HL-60/S4 treated with retinoic acid at 250 ng/mL for 4 days and 3 days (cell line): ENCODE results near the gene SGMS1.
"Not testable (repeated sequence)": the region's sequence is repeated elsewhere in the genome, so short reads cannot be mapped to it uniquely, and the experiment has no call there.

Experiments used
- in situ Hi-C: fragments of 300-500 bp; cut with MboI; formaldehyde crosslinking; loops from 2 replicates; pipeline ENCODE4 v1.7.0; 2022; ENCODE audit warnings: low sequenced_read_pairs

SGMS1 gene

DNA sequence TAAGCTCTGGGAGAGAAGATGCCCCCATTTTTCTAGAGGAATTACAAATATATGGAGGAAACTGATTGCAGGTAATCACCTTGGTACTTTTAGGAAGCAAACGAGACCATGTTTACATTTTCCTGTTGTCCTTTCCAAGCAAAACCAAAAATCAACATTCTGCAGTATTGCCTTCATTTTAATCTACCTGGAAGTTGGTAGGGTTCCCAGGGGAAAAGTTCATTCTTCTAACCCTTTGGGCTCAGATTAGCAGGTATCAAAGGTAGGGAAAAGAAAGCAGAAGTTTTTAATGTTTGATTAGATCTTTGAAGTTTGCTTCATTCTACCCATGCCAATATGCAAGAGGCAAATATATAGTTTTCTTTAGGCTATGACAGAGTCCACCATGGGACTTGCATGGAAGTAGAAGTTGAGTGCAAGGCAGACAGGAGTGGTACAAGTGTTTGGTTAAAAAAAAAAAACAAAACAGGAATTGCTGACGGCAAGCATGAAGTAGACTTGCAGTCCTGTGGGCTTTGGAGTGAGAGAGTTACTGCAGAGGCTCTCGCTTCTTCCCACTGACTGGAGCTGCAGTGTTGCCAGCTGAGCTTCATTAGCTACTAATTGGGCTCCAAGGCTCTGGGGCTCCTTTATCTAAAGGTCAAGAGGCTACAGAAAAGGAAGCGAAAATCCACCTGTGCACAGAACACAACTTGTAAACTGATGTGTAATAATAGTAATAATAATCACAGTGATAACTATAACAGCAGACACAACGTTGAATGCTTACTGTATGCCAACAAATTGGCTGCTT, 343.5 kb downstream of the SGMS1 start:
- in situ Hi-C loops, result no loop called here

DNA sequence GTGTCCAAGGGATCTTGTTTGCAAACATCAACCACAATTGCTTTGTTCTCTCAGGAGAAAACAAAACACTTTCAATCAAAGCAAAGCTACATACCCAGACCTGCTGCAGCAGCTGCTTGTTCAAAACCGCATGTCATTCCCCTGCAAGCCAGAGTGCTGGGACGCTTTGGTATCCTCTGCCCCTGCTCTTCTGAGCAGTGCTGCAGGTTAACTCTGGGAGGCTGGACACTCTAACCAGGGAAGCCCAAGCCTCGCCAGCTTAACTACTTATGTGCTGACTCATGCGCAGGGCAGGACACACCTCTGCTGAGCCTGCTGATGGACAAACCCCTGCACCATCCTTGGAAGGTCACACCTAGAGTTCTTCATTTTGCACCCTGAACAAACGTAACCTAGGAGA, 344.3 kb downstream of the SGMS1 start:
- in situ Hi-C loops, result no loop called here

DNA sequence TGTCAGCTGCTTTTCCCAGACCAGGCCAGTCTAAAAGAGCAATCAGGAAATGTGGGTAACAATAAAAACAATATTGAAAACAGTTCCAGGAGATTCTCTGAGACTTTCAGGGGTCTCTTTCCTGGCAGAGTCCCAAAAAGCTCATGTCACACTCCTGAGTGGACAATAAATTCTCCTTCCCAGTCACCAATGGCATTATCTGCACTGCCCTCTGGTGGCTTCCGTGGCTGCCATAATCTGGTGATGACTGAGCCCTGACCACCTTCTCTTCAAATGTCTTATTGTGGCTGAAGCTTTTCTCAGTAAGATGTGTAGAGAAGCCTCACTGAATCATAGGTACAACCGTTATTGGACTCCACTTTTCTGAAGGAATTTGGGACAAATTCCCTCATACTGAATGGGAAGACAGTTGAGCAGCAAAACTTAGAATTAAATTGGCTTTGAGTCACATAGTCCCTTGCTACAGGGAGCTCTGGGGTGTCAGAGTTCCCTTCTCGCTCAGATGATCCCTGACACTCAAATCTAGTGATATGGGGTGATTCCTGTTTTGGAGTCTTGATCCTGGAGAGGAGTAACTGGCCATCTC, 348.0 kb downstream of the SGMS1 start:
- in situ Hi-C loops, result no loop called here

DNA sequence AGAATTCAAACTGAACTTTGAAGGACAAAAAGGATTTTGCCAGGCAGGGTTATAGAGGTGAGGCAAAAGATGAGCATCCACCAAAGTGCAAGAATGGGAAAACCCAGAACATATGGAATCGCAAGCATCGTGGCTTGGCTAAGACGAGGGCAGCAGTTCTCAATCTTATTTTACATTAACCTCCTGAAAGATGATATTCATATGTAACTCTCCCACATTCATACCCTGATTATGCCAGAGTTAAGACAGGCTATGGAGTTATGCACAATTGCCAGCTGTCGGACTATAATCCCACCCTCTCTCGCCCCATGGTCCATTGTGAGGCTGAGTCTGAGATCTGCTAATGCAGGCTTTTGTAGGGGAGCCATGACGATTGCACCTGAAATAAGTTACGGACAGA, 351.2 kb downstream of the SGMS1 start:
- in situ Hi-C loops, result no loop called here

DNA sequence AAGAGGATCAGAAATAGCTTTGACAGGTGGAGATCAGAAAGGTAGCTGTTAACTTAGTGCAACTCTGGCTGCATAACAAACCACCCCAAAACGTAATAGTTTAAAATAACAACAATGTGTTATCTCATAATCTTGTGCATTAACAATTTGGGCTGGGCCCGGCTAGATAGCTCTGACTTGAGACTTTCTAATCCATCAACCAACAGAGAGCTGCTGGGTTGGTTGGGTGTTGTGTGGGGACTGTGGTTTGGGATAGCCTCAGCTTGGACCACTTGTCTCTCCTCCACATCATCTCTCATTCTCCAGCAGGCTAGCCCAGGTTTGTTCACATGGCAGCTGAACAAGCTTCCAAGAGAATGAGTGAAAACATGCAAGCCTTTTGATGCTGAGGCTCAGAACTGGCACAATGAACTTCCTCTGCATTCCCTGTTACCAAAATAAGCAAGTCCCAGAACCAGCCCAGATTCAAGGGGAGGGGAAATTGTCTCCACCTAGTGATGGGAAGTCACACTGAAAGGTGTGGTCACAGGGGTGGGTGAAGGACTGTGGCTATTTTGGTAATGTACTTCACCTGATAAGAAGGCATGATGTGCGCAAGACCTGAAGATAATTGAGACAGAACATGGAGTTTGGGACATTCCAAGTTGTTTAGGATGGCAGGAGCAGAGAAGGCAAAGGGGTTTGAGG, 352.0 kb downstream of the SGMS1 start:
- in situ Hi-C loops, result no loop called here

DNA sequence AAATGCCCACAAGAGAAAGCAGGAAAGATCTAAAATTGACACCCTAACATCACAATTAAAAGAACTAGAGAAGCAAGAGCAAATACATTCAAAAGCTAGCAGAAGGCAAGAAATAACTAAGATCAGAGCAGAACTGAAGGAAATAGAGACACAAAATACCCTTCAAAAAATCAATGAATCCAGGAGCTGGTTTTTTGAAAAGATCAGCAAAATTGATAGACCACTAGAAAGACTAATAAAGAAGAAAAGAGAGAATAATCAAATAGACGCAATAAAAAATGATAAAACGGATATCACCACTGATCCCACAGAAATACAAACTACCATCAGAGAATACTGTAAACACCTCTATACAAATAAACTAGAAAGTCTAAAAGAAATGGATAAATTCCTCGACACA, 355.9 kb downstream of the SGMS1 start:
- in situ Hi-C loops, result not testable (repeated sequence)

DNA sequence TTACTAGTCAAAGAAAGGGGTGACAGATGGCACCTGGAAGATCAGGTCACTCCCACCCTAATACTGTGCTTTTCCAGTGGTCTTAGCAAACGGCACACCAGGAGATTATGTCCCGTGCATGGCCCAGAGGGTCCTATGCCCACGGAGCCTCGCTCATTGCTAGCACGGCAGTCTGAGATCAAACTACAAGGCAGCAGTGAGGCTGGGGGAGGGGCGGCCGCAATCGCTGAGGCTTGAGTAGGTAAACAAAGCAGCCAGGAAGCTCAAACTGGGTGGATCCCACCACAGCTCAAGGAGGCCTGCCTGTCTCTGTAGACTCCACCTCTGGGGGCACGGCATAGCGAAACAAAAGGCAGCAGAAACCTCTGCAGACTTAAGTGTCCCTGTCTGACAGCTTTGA, 361.1 kb downstream of the SGMS1 start:
- in situ Hi-C loops, result not testable (repeated sequence)

DNA sequence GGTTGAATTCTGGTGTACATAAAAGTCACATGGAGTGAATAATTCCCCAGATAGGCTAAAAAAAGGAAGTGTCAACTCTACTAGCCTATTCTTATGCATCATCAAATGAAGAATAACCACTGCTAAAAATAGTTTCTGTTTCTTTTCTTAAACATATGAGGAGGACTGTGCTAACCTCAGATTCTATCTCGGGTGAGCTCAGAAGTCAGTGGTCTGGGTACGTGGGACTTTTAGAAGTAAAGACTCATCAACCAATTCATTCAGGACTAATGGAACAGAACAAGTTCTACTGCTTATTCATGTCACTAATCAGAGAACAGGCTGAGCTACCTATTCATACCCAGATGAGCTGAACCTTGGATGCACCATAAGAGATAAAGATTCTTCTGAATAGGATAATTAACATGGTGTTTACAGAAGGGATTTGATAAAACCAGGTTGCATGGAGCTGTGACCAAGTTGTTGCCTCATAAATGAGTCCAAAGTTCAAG, 362.9 kb downstream of the SGMS1 start:
- in situ Hi-C loops, result no loop called here
